Measurements from ENCODE around the gene UBQLN4. TPM values are rescaled to one million over a fixed set of nuclear protein-coding genes. Genes with fewer than 3 reads are reported as not detected.

The UBQLN4 gene
- total and polyA plus RNA-seq, 9 of the 15 experiments (the other 6 are each of a cell fraction or from before 2014, with no cell fraction given): 13.5 to 65.5 (median 37.0) TPM

GRCh38 chr1:156090840-156091188 is 37.2 kb upstream of the UBQLN4 start:
- intact Hi-C loops (cut with micrococcal nuclease) (loop anchor here (1.0 to 10.0 kb wide), 2 partner anchors 39 to 354 kb away; no protein-coding TSS in a partner anchor), in situ Hi-C loops (cut with MboI) (loop anchor here (5.0 kb wide), 2 partner anchors 41 to 131 kb away; no protein-coding TSS in a partner anchor)
- Histone ChIP-seq H2AFZ (ENCODE audit: low read depth, low read length) (no peak overlapping the region), H3K9me3 (replicated peaks; ENCODE audit: control insufficient read depth, insufficient read depth, low read depth, low read length) (0 out of 2 replicates have a peak, but pooled peaks cover 2% of the 10 kb centered on the region), H3K27me3 (ENCODE audit: control insufficient read depth in 2 of 2, insufficient read depth in 2 of 2, low read length in 2 of 2) (no peaks in the 10 kb centered on the region), H3K79me2 (ENCODE audit: control insufficient read depth, insufficient read depth, low read length) (no peaks in the 10 kb centered on the region), H4K20me1 (replicated peaks; ENCODE audit: control insufficient read depth, insufficient read depth, low read length) (no peaks in the 10 kb centered on the region), H3K27ac (ENCODE audit: extremely low read depth, low read depth, low read length) (no peak overlapping the region), H3K36me3 (ENCODE audit: control insufficient read depth, insufficient read depth, low read length) (no peaks in the 10 kb centered on the region), H3K9me1 (ENCODE audit: control insufficient read depth, insufficient read depth, low read length) (no peaks in the 10 kb centered on the region), H3K4me1 (replicated peaks in 1 of 2; ENCODE audit: control insufficient read depth in 2 of 2, insufficient read depth in 2 of 2, low read length in 2 of 2) (peaks cover 0 to 8% of the 10 kb centered on the region in 2 experiments; a peak in 2 of 5 replicates), H3K9ac (ENCODE audit: insufficient read depth in 1 of 2, low read depth in 2 of 2, low read length in 2 of 2) (0 out of 4 replicates have a peak overlapping the region, but pooled peaks of 1 of the 2 experiments have one; percentile 3), H3K4me3 (no peak overlapping the region), H3K4me2 (ENCODE audit: insufficient read depth, low read length) (no peak overlapping the region)
- POLR2A ChIA-PET: interaction anchor here (1.0 to 1.6 kb wide), 2 partner anchors 32 to 39 kb away, joined by 4 to 6 read pairs; no protein-coding TSS in a partner anchor
- DNase-seq (ENCODE audit: extremely low read depth in 1 of 4, low spot score in 3 of 4) (peak; percentile 79 to 92 (median 82)), FAIRE-seq (peak; percentile 88), ATAC-seq (peak; percentile 99)
- CTCF ChIA-PET (ENCODE audit: low intra/inter-chr PET ratio): interaction anchor here (1.0 to 3.2 kb wide), 6 partner anchors 26 to 355 kb away, joined by 3 to 51 read pairs (median 6); no protein-coding TSS in a partner anchor
- WGBS (ENCODE audit: insufficient coverage, low coverage, missing lambda C conversion rate): 42% methylated on average over 14 of the region's 14 CpGs
- no TSS peak for BruUV-seq (replicated peaks)
- TF ChIP-seq ID3 (CRISPR knock-in tag; IDR thresholded peaks at IDR 0.05): no peak
- no peak for TF ChIP-seq ID3 (tag; IDR thresholded peaks at IDR 0.05)
- TF ChIP-seq ZC3H8 (IDR thresholded peaks at IDR 0.05): no peak
- no peak for TF ChIP-seq GTF2B (IDR thresholded peaks at IDR 0.05; ENCODE audit: extremely low read depth, insufficient read length)
- peak; percentile 11; the same call in 1 of the 2 replicates for TF ChIP-seq NR2C2 (CRISPR knock-in tag; IDR thresholded peaks at IDR 0.05)
- TF ChIP-seq NR2C2 (tag; IDR thresholded peaks at IDR 0.05): no peak
- TF ChIP-seq ZFX (CRISPR knock-in tag; IDR thresholded peaks at IDR 0.05): no peak
- TF ChIP-seq FUS (optimal IDR thresholded peaks at IDR 0.05; ENCODE audit: low read depth, low read length): no peak
- TF ChIP-seq ZNF644 (tag; IDR thresholded peaks at IDR 0.05; ENCODE audit: low read depth): no peak
- peak in 1 of 2 experiments; percentile 50; a peak in 1 of 4 replicates for TF ChIP-seq MAZ (CRISPR knock-in tag; conservative IDR thresholded peaks at IDR 0.05 in 1 of 2, IDR thresholded peaks at IDR 0.05 in 1 of 2)
- TF ChIP-seq RAD21 (CRISPR knock-in tag; conservative IDR thresholded peaks at IDR 0.05 in 1 of 2, IDR thresholded peaks at IDR 0.05 in 1 of 2): peak; percentile 82 to 94
- TF ChIP-seq EHMT2 (IDR thresholded peaks at IDR 0.05): no peak
- no peak for TF ChIP-seq ZKSCAN8 (CRISPR knock-in tag; IDR thresholded peaks at IDR 0.05)
- no peak for TF ChIP-seq NR3C1 (CRISPR knock-in tag; IDR thresholded peaks at IDR 0.05)
- TF ChIP-seq MITF (IDR thresholded peaks at IDR 0.05): 0 out of 2 replicates have a peak, but pooled peaks have one; percentile 12
- no peak for TF ChIP-seq CXXC5 (CRISPR knock-in tag; IDR thresholded peaks at IDR 0.05)
- no peak for TF ChIP-seq TSC22D4 (tag; IDR thresholded peaks at IDR 0.05)
- TF ChIP-seq HDAC3 (IDR thresholded peaks at IDR 0.05; ENCODE audit: borderline replicate concordance, partially characterized antibody): no peak
- TF ChIP-seq STAG1 (CRISPR knock-in tag; IDR thresholded peaks at IDR 0.05; ENCODE audit: borderline replicate concordance): peak; percentile 88
- no peak for TF ChIP-seq ZNF449 (CRISPR knock-in tag; IDR thresholded peaks at IDR 0.05)
